Thyroid gland (tissue), 4 donors: Measurements from ENCODE around the gene TSFM.
"Not testable (repeated sequence)": the region's sequence is repeated elsewhere in the genome, so short reads cannot be mapped to it uniquely, and the experiment has no call there.

Source experiments
- CTCF ChIP-seq, 6 experiments: fragments of 200-600 bp in 3 of 6; fragments of 450-650 bp in 3 of 6; sonication (generic) in 3 of 6; IDR thresholded peaks; one replicate each; pipeline ENCODE4 v1.5.1; 2016 to 2019; ENCODE audit warnings: antibody characterized with exemption in 6 of 6, mild to moderate bottlenecking in 2 of 6, inconsistent platforms in 1 of 6, moderate library complexity in 1 of 6
- POLR2A ChIP-seq, 2 donors: fragments of 450-650 bp; IDR thresholded peaks; one replicate each; pipeline ENCODE4 v1.6.1; 2017; ENCODE audit warnings: antibody characterized with exemption in 2 of 2, mild to moderate bottlenecking in 2 of 2, moderate library complexity in 1 of 2

GRCh38 chr12:57817990-57818331, 35.4 kb downstream of the TSFM start:
- not testable (repeated sequence) for TF ChIP-seq POLR2A, CTCF (IDR thresholded peaks at IDR 0.05)
